ENCODE data around the gene VPS36.

DNA sequence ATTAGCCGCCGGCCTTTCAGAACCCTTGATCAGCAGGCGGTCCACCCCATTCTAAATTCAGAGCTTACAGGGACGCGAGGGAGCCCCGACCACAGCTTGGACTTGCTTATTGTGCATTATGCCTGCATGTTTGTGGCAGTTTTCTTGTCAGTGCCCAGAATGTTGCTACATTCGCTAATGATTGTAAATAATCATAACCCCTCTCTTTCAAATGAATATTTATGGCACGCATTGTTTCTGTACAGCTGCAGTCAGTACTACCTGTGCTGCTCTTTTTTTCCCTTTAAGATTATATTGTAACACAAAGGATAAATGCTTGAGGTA, 321 bp upstream of the VPS36 start:
- TF ChIP-seq, protein P1, sequence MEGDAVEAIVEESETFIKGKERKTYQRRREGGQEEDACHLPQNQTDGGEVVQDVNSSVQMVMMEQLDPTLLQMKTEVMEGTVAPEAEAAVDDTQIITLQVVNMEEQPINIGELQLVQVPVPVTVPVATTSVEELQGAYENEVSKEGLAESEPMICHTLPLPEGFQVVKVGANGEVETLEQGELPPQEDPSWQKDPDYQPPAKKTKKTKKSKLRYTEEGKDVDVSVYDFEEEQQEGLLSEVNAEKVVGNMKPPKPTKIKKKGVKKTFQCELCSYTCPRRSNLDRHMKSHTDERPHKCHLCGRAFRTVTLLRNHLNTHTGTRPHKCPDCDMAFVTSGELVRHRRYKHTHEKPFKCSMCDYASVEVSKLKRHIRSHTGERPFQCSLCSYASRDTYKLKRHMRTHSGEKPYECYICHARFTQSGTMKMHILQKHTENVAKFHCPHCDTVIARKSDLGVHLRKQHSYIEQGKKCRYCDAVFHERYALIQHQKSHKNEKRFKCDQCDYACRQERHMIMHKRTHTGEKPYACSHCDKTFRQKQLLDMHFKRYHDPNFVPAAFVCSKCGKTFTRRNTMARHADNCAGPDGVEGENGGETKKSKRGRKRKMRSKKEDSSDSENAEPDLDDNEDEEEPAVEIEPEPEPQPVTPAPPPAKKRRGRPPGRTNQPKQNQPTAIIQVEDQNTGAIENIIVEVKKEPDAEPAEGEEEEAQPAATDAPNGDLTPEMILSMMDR (IDR thresholded peaks at IDR 0.05) = peak in 1 of 6 experiments; percentile 38
- no peak for TF ChIP-seq POLR2A (IDR thresholded peaks at IDR 0.05)

All from thyroid gland (tissue), 4 donors.